Glutamatergic neuron (in vitro differentiated cells): ENCODE measurements around the gene BSDC1. TPM values are rescaled to one million over a fixed set of nuclear protein-coding genes. Genes with fewer than 3 reads are reported as not detected.
"Not testable (repeated sequence)": the region's sequence is repeated elsewhere in the genome, so short reads cannot be mapped to it uniquely, and the experiment has no call there.

Experiments
- DNase-seq: peaks from one replicate; pipeline ENCODE4 v3.0.0; 2022
- H3K27ac Mint-ChIP-seq: one replicate; pipeline ENCODE4 v1.8.0; 2020; ENCODE audit warnings: mild to moderate bottlenecking, mixed read lengths, inconsistent platforms; ENCODE audit not compliant: unreplicated experiment
- H3K27me3 Mint-ChIP-seq: one replicate; pipeline ENCODE4 v1.8.0; 2020; ENCODE audit warnings: mild to moderate bottlenecking, moderate library complexity, mixed read lengths, inconsistent platforms; ENCODE audit not compliant: unreplicated experiment
- H3K36me3 Mint-ChIP-seq: one replicate; pipeline ENCODE4 v1.8.0; 2020; ENCODE audit warnings: mild to moderate bottlenecking, mixed read lengths, inconsistent platforms; ENCODE audit not compliant: unreplicated experiment
- H3K4me1 Mint-ChIP-seq: one replicate; pipeline ENCODE4 v1.8.0; 2020; ENCODE audit warnings: mild to moderate bottlenecking, low read depth, mixed read lengths, inconsistent platforms; ENCODE audit not compliant: unreplicated experiment
- H3K4me3 Mint-ChIP-seq: one replicate; pipeline ENCODE4 v1.8.0; 2020; ENCODE audit warnings: mild to moderate bottlenecking, mixed read lengths, inconsistent platforms; ENCODE audit not compliant: unreplicated experiment
- H3K9me3 Mint-ChIP-seq: one replicate; pipeline ENCODE4 v1.8.0; 2020; ENCODE audit warnings: mild to moderate bottlenecking, moderate library complexity, mixed read lengths, inconsistent platforms; ENCODE audit not compliant: unreplicated experiment
- total RNA-seq: library from RNA; stranded (reverse); fragmentation: NEBNext Ultra II Directional; extraction: Animal tissue kit (Norgen Biotek cat#: 25700); gene quantifications from one replicate; pipeline ENCODE4 v1.2.1, GENCODE V29; 2021; ENCODE audit not compliant: unreplicated experiment
- TF ChIP-seq, protein P1 (sequence below): fragments of 200-600 bp; sonication (generic); IDR thresholded peaks from one replicate; pipeline ENCODE4 v1.5.0; 2021; ENCODE audit not compliant: partially characterized antibody, unreplicated experiment

Gene BSDC1
- total RNA-seq, 1 donor from 2014 or later, result 161 TPM

DNA sequence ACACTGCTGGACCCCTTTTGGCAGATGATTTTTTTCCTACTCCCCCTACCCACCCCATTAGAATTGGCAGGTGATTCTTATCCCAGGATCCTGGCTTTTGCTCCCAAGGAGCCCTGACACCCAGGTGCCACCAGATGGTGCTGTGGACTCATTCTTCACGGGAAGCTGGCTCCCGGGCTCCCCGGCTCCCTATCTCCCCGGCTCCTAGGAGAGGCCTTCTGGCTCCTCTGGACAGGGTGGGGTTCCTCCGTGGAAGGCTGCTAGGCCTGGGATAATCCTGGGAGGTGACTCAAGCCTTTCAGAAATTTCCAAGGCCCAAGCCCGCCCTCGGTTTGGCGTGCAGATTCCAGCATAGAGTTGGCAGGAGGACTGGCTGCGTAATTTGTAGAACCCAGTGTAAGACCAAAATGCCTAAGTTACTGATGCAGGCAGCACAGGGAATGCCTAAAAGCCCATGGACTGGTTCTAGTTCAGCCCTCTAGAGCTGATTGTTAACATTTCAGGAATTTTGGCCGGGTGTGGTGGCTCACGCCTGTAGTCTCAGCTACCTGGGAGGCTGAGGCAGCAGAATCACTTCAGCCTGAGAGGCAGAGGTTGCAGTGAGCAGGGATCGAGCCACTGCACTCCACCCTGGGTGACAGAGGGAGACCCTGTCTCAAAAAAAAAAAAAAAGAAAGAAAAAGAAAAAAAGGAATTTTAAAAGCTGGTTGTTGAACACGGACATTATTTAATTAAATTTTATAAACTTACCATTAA, 6.8 kb upstream of the BSDC1 start:
- Mint-ChIP-seq H3K9me3 (no peaks in the 10 kb centered on the region), H3K4me3 (no peak overlapping the region), H3K4me1 (peaks cover 5% of the 10 kb centered on the region), H3K27me3 (peaks cover 2% of the 10 kb centered on the region), H3K27ac (peak overlapping the region; percentile 33), H3K36me3 (no peaks in the 10 kb centered on the region)
- peak; percentile 91 for DNase-seq
- TF ChIP-seq, protein P1, sequence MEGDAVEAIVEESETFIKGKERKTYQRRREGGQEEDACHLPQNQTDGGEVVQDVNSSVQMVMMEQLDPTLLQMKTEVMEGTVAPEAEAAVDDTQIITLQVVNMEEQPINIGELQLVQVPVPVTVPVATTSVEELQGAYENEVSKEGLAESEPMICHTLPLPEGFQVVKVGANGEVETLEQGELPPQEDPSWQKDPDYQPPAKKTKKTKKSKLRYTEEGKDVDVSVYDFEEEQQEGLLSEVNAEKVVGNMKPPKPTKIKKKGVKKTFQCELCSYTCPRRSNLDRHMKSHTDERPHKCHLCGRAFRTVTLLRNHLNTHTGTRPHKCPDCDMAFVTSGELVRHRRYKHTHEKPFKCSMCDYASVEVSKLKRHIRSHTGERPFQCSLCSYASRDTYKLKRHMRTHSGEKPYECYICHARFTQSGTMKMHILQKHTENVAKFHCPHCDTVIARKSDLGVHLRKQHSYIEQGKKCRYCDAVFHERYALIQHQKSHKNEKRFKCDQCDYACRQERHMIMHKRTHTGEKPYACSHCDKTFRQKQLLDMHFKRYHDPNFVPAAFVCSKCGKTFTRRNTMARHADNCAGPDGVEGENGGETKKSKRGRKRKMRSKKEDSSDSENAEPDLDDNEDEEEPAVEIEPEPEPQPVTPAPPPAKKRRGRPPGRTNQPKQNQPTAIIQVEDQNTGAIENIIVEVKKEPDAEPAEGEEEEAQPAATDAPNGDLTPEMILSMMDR, result peak; percentile 59

DNA sequence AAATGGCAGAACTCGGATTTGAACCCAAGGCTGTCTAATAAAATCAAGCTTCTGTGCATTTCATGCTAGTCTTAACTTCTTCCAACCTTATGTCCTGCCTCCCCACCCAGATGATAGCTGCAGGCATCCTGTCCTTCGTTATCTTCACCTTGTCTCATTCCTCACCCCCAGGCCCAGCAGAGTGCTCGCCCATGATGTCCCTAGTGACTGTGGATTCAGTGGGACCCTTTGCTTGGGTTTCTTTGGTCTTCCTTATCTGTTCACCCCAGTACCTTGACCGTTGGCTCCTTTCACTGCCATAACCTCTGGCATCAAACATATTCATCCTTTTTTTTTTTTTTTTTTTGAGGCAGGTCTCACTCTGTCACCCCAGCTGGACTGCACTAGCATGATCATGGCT, 5.6 kb upstream of the BSDC1 start:
- Mint-ChIP-seq H3K27me3 (peaks cover 5% of the 10 kb centered on the region), H3K36me3 (no peaks in the 10 kb centered on the region), H3K4me1 (peaks cover 2% of the 10 kb centered on the region), H3K27ac (no peak overlapping the region), H3K4me3 (no peak overlapping the region), H3K9me3 (peaks cover 4% of the 10 kb centered on the region)
- no peak for DNase-seq
- TF ChIP-seq, protein P1, result no peak

DNA sequence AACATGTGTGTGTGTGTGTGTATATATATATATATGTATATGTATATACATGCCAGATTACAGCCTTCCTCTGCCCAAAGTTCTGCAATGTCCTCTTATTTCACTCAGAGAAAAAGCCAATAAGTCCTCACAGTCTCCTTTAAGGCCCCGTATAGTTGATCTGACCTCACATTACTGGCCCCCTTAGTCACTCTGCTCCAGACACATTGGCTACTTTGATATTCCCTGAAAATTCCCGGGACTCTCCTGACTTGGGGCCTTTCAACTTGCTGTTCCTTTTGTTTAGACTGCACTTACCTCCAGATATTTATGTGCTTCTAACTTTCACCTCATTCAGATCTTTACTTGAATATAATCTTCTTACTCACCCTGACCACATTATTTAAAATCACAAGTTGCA, 4.2 kb upstream of the BSDC1 start:
- Mint-ChIP-seq H3K9me3 (peaks cover 14% of the 10 kb centered on the region), H3K27me3 (peaks cover 13% of the 10 kb centered on the region), H3K4me1 (peaks cover 4% of the 10 kb centered on the region), H3K27ac (no peak overlapping the region), H3K36me3 (no peaks in the 10 kb centered on the region), H3K4me3 (no peak overlapping the region)
- TF ChIP-seq, protein P1, result no peak
- DNase-seq, result no peak

DNA sequence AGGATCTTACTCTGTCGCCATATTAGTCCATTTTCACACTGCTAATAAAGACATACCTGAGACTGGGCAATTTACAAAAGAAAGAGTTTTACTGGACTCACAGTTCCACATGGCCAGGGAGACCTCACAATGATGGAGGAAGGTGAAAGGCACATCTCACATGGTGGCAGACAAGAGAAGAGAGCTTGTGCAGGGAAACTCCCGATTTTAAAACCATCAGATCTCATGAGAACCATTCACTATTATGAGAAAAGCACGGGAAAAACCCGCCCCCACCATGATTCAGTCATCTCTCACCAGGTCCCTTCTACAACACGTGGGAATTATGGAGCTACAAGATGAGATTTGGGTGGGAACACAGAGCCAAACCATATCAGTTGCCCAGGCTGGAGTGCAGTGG, 2.3 kb upstream of the BSDC1 start:
- Mint-ChIP-seq H3K9me3 (peaks cover 16% of the 10 kb centered on the region), H3K4me1 (peaks cover 10% of the 10 kb centered on the region), H3K27me3 (peaks cover 13% of the 10 kb centered on the region)
- not testable (repeated sequence) for H3K27ac Mint-ChIP-seq, DNase-seq, H3K4me3 Mint-ChIP-seq, H3K36me3 Mint-ChIP-seq

DNA sequence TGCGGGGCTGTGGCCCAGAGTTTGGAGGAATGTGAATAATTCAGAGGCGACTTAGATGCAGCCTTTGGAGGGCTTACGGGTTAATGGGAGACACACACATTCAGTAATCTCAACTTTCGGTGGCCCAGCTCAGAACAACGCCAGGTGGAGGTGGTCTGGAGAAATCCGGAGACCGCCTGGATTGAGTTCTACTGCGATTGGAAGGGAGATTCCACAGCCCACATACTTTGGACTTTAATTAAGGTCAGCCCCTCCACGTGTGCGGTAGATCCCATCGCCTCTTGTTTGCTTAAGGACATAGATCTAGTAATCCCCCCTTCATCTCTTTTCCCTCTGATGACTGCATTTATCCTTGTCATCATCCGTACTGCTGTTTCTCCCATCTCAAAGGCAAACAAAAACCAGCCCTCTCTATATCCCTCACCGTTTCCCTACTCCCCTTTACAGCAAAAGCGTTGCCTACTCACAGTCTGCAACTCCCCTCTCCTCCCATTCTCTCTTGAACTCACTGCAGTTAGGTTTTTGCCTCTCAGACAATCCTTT, 720 bp upstream of the BSDC1 start:
- TF ChIP-seq, protein P1, result no peak
- DNase-seq, result no peak
- peaks cover 13% of the 10 kb centered on the region for H3K27me3 Mint-ChIP-seq
- H3K27ac Mint-ChIP-seq, result peak overlapping the region; percentile 99
- no peaks in the 10 kb centered on the region for H3K36me3 Mint-ChIP-seq
- peak overlapping the region; percentile 100 for H3K4me3 Mint-ChIP-seq
- H3K4me1 Mint-ChIP-seq, result peaks cover 10% of the 10 kb centered on the region
- peaks cover 16% of the 10 kb centered on the region for H3K9me3 Mint-ChIP-seq
